GDM1 (cell line): Measurements from ENCODE around the gene ZNF74.
"Not testable (repeated sequence)": the region's sequence is repeated elsewhere in the genome, so short reads cannot be mapped to it uniquely, and the experiment has no call there.

Experiments
- DNase-seq: peaks from one replicate; lab custom pipeline; 2025; lab: John Stamatoyannopoulos, UW

The ZNF74 gene

GRCh38 chr22:20448630-20449029 is 54.7 kb downstream of the ZNF74 start:
- DNase-seq = no peak

GRCh38 chr22:20449819-20450550 is 56.0 kb downstream of the ZNF74 start:
- no peak for DNase-seq

GRCh38 chr22:20450551-20450906 is 56.6 kb downstream of the ZNF74 start:
- no peak for DNase-seq

GRCh38 chr22:20451129-20451778 is 57.3 kb downstream of the ZNF74 start:
- not testable (repeated sequence) for DNase-seq

- no peak for DNase-seq
These were observed 58.0 kb downstream of the ZNF74 start for GRCh38 chr22:20451920-20452319.

GRCh38 chr22:20453222-20453621 is 59.3 kb downstream of the ZNF74 start:
- DNase-seq = no peak

- no peak for DNase-seq
These were observed 61.7 kb downstream of the ZNF74 start for GRCh38 chr22:20455709-20456063.

- DNase-seq = peak; percentile 71
These were observed 62.2 kb downstream of the ZNF74 start for GRCh38 chr22:20456064-20456721.

GRCh38 chr22:20456722-20457076 is 62.7 kb downstream of the ZNF74 start:
- no peak for DNase-seq

- DNase-seq = no peak
These were observed 63.7 kb downstream of the ZNF74 start for GRCh38 chr22:20457506-20458240.
